ENCODE data around the gene CELF1. TPM values are rescaled to one million over a fixed set of nuclear protein-coding genes. Genes with fewer than 3 reads are reported as not detected.

The CELF1 gene
- total RNA-seq, 2 donors from 2014 or later: 57.1 to 65.9 TPM

DNA sequence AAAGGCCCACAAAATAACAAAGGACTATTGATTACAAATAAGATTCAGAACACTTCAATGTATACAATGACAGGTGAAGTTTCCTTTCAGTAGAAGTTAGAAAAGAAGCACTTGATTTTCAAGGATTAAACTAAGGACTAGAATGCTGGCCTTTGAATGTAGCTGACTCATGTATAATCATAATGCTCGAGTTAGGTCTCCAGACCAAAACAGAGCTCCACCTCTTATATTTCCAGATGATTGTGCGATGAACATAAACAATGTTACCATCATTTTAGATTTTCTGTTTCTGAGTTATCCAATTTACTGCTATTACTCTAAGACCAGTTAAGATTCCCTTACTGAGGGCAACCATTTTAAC is 63.6 kb downstream of the CELF1 start:
- no peak overlapping the region for H3K4me3 ChIP-seq
- no peak overlapping the region for H3K27ac ChIP-seq
- H3K9me3 ChIP-seq: no peaks in the 10 kb centered on the region
- no peak for DNase-seq (ENCODE audit: low spot score)
- H3K36me3 ChIP-seq: peaks cover 24% of the 10 kb centered on the region
- H3K4me1 ChIP-seq: no peaks in the 10 kb centered on the region
- TF ChIP-seq, protein P1, sequence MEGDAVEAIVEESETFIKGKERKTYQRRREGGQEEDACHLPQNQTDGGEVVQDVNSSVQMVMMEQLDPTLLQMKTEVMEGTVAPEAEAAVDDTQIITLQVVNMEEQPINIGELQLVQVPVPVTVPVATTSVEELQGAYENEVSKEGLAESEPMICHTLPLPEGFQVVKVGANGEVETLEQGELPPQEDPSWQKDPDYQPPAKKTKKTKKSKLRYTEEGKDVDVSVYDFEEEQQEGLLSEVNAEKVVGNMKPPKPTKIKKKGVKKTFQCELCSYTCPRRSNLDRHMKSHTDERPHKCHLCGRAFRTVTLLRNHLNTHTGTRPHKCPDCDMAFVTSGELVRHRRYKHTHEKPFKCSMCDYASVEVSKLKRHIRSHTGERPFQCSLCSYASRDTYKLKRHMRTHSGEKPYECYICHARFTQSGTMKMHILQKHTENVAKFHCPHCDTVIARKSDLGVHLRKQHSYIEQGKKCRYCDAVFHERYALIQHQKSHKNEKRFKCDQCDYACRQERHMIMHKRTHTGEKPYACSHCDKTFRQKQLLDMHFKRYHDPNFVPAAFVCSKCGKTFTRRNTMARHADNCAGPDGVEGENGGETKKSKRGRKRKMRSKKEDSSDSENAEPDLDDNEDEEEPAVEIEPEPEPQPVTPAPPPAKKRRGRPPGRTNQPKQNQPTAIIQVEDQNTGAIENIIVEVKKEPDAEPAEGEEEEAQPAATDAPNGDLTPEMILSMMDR (IDR thresholded peaks at IDR 0.05): no peak
- no peaks in the 10 kb centered on the region for H3K27me3 ChIP-seq

DNA sequence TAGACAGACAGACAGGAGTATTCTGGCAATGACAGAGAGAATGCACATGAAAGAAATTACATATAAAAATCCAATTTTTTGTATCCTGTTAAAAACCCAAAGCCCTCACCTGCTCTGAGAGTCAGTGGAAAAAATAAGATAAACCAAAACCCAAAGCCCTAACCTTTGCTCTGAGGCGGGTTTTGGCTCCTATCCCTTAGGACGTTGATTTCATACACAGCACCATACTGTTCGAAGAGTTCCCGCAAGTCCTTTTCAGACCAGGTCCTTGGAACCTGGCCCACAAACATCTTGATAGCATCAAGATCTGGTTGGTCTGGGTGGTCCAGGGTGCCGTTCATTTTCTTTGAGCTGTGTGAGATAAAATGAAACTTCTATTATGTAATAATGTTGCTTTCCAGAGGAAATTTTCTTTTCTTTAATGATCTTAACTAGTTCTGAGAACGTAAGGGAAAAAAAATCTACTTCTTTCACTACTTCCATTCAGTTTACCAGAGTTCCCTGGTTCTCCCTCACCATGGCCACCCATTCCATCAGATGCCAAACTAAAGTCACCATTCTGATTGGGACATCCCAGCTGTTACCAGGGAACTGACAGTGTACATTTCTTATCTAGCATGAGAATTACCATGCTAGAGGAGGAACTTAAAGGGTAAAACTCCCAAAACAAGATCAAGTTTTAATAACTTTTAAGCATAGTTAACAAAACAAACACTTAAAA is 64.1 kb downstream of the CELF1 start:
- TF ChIP-seq, protein P1 (IDR thresholded peaks at IDR 0.05): no peak
- DNase-seq (ENCODE audit: low spot score): no peak
- H3K4me3 ChIP-seq: no peak overlapping the region
- H3K27me3 ChIP-seq: no peaks in the 10 kb centered on the region
- H3K27ac ChIP-seq: no peak overlapping the region
- H3K4me1 ChIP-seq: no peaks in the 10 kb centered on the region
- peaks cover 30% of the 10 kb centered on the region for H3K36me3 ChIP-seq
- no peaks in the 10 kb centered on the region for H3K9me3 ChIP-seq

DNA sequence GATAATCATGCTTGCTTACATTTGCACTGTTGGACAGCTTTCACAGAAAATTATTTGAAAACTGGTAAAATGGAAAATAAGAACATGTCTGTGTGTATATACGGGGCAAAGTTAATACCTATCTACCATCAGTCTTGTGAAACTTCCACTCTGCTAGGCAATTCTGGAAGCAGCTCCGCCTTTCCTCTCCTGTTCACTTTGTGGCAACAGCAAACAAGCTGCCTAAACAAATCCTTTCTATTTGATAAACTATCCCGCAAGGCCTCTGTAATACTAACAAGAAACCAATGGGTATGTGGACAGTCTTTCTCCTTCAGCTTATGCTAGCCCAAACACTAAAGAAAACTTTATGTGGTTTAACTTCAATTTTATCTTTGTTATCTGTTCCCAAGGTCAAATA is 64.8 kb downstream of the CELF1 start:
- TF ChIP-seq, protein P1 (IDR thresholded peaks at IDR 0.05): no peak
- Histone ChIP-seq H3K4me1 (no peaks in the 10 kb centered on the region), H3K36me3 (peaks cover 37% of the 10 kb centered on the region), H3K27ac (no peak overlapping the region), H3K4me3 (no peak overlapping the region), H3K9me3 (no peaks in the 10 kb centered on the region), H3K27me3 (no peaks in the 10 kb centered on the region)
- DNase-seq (ENCODE audit: low spot score): no peak

DNA sequence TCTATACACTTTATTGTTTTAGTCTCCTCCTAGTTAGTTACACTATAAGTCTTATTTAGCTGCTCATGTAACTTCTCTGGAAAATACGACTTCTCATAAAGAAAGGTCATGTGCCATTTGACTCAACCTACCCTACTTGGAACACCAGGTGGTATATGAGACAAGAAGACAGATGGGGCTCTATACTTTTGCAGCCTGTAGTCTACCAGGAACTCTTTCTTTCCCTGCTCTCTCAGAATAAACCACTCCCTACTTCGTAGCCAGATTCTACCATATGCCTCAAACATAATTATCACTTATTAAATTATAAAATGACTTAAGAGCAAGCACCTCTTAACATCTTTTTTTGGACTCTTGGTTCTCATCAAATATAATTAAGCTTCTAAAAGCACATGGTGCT is 65.5 kb downstream of the CELF1 start:
- Histone ChIP-seq H3K27me3 (no peaks in the 10 kb centered on the region), H3K36me3 (peaks cover 44% of the 10 kb centered on the region), H3K4me1 (no peaks in the 10 kb centered on the region), H3K4me3 (no peak overlapping the region), H3K9me3 (no peaks in the 10 kb centered on the region), H3K27ac (no peak overlapping the region)
- TF ChIP-seq, protein P1 (IDR thresholded peaks at IDR 0.05): no peak
- DNase-seq (ENCODE audit: low spot score): no peak

DNA sequence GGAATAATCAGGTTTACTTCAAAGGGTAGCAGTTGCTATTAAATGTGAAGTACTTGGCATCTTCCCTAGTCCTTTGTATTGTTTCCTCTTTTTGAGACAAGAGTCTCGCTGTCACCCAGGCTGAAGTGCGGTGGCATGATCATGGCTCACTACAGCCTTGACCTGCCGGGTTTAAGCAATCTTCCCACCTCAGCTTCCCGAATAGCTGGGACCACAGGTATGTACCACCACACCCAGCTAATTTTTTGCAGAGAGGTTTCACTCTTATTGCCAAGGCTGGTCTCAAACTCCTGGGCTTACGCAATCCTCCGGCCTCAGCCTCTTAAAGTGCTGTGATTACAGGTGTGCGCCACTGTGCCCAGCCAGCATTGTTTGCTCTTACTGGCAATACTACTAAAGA is 67.8 kb downstream of the CELF1 start:
- no peaks in the 10 kb centered on the region for H3K4me1 ChIP-seq
- TF ChIP-seq, protein P1 (IDR thresholded peaks at IDR 0.05): no peak
- DNase-seq (ENCODE audit: low spot score): no peak
- peaks cover 65% of the 10 kb centered on the region for H3K36me3 ChIP-seq
- H3K4me3 ChIP-seq: no peak overlapping the region
- no peak overlapping the region for H3K27ac ChIP-seq
- H3K27me3 ChIP-seq: no peaks in the 10 kb centered on the region
- H3K9me3 ChIP-seq: no peaks in the 10 kb centered on the region

DNA sequence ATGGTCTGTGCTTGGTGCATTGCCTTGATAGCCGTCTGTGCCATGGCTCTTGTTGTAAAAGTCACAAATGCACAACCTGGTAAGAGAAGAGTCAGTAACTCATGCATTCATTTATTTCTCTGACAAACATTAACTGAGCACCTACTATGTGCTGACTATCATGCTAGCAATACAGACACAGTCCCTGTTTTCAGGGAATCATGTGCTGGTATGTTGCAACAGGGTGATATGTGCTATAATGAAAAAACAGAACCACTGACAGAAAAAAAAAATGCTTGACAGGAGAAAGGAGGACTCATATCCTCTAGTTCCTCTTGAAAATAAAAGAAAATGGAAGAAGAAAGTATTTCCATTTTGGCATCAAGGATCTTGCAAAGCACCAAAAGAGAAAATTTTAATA is 69.5 kb downstream of the CELF1 start:
- no peak overlapping the region for H3K27ac ChIP-seq
- no peak overlapping the region for H3K4me3 ChIP-seq
- no peak for DNase-seq (ENCODE audit: low spot score)
- H3K27me3 ChIP-seq: no peaks in the 10 kb centered on the region
- H3K36me3 ChIP-seq: peaks cover 80% of the 10 kb centered on the region
- TF ChIP-seq, protein P1 (IDR thresholded peaks at IDR 0.05): no peak
- H3K9me3 ChIP-seq: no peaks in the 10 kb centered on the region
- no peaks in the 10 kb centered on the region for H3K4me1 ChIP-seq

All from right atrium auricular region (tissue), 2 donors.